Measurements from ENCODE around the gene TTC23L.
"Not testable (repeated sequence)": the region's sequence is repeated elsewhere in the genome, so short reads cannot be mapped to it uniquely, and the experiment has no call there.

TTC23L gene, protein sequence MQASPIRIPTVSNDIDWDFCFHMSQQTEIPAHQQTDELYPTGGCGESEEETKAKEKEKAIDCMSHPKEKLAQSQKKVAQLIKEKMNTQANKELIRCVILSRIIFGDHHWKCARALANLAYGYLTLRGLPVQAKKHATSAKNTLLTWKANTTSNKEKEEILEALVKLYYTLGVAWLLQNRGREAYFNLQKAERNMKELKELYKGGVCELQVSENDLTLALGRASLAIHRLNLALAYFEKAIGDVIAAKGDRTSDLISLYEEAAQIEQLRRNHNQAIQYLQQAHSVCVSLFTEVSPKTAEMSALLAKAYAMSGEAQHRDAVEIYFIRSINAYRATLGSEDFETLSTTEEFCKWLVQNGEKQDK

GRCh38 chr5:34838785-34839714 lies at the start of gene TTC23L:
Gene TTC23L, plus strand, starts transcription at chr5:34839164. Its CDS starts 1,508 bp downstream, at chr5:34840672.
- peak; percentile 91 for DNase-seq

DNA sequence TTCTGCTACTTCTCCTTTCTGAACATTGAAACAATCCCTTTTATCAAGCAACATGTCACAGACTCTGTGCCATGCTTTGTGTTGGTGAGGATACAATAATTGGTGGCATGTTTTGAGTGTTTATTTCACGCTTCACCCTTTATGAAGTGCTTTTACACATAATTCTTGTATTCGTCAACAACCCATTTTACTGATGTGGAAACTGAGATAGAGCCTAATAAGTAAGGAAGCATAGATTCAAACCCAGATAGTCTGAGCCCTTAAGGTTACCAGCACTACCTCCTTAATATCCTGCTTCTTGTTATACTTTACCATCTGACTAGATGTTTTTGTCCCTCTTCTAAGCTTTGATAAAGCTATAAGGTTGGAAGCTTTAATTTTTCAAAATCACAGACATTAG lies 49.3 kb upstream of the TTC23L start:
- no peak for DNase-seq

DNA sequence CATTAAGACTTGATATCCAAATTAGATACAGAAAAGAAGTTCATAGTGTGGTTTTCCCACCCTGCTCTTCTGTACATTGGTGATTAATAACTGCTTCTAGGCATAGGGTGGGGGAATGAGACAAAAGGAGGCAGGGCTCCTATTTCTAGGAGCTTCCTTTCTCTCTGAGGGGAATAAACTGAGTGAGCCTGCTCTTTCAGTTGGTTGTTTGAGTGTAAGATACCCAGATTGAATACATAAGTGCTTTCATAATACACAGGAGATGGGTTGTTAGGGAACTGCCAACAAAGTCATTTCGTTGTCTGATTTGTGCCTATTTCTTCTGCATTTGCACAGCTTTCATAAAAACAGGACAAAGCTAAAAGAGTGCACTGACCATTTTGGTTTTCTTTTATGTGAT lies 48.9 kb upstream of the TTC23L start:
- DNase-seq, result no peak

DNA sequence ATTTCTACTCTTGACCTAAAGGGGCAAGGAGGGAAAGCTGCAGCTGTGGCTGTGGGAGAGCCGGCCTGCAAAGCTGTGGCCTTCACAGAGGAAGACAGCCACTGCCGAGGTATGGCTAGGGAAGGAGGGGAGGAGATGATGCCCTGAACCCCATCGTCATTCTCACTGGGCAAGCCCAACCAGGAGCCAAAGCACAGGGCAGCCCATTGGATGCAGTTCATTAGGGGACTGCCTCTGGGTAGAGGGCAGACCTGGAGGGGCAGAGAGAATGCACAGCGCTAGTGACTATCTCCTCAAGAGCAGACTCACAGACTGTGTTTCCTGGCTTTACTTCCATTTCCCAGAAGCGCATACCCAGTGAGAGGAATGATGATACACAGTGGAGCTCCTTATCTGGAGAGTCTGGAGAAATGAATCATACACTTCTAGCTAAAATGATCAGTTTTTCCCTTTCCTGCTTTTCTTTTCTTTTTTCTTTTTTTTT lies 47.2 kb upstream of the TTC23L start:
- no peak for DNase-seq

- DNase-seq, result no peak
Measured at GRCh38 chr5:34802834-34803563, 36.0 kb upstream of the TTC23L start.

DNA sequence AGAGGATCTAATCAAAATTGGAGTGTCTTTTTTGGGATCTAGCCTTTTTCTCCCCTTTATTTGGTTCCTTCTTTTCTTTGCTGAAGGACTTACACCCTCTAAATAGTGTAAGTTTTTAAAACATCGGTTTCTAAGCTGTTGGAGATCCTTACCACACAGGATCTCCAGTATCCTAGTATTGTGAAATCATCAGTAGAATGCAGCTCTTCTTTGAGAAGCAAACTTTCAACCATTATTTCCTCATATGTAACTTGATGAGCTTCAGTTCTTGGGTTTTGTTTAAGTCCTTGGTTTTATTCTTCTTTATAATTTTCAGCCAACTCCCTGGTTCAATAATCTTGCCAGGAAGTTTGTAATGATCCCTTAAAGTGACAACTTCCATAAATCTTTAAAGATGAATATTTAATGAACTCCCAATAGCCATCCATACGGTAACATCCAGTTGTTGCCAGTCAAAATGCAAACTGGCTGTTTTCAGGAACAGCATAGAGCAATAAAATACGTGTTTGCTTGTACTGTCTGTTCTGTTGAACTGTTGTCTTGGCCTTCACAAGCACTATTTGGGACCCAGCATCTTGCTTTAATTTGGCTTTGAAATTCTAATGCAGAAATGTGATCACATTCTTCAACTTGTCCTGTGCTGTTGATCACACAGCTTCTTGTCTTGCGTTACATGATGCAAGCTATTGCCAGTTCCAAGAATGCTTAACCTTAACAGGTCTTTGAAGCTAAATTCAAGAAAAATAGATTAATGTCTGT lies 34.8 kb upstream of the TTC23L start:
- no peak for DNase-seq

GRCh38 chr5:34804913-34805312 lies 34.1 kb upstream of the TTC23L start:
- DNase-seq, result no peak

- DNase-seq, result no peak
Measured at GRCh38 chr5:34806532-34806931, 32.4 kb upstream of the TTC23L start.

DNA sequence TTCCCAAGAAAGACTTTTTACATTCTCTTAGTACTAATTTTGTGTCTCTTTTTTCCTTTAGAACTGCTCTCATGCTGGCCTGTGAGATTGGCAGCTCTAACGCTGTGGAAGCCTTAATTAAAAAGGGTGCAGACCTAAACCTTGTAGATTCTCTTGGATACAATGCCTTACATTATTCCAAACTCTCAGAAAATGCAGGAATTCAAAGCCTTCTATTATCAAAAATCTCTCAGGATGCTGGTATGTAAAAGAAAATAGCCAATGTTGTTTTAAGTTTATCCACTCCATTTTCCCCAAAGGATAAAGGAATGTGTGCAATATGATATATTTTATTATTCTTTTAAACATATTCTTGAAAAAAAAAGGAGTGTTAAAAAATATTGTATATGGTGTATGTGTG lies 27.3 kb upstream of the TTC23L start:
- no peak for DNase-seq

DNA sequence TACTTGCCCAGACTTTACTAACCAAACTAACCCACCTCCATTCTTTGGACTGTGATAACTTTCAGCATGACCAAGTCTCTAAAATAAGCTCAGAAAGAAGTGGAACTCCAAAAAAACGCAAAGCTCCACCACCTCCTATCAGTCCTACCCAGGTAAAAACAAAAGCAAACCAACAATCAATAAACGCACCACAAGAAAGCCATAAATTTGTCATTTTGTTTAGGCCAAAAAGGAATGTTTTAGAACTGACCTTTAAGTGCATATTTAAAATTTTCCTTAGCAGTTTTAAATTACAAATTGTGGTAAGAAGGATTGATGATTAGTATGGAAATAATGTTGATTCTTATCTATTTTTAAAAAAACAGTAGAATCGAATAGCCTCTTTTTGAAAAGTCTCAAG lies 25.5 kb upstream of the TTC23L start:
- DNase-seq, result no peak

DNA sequence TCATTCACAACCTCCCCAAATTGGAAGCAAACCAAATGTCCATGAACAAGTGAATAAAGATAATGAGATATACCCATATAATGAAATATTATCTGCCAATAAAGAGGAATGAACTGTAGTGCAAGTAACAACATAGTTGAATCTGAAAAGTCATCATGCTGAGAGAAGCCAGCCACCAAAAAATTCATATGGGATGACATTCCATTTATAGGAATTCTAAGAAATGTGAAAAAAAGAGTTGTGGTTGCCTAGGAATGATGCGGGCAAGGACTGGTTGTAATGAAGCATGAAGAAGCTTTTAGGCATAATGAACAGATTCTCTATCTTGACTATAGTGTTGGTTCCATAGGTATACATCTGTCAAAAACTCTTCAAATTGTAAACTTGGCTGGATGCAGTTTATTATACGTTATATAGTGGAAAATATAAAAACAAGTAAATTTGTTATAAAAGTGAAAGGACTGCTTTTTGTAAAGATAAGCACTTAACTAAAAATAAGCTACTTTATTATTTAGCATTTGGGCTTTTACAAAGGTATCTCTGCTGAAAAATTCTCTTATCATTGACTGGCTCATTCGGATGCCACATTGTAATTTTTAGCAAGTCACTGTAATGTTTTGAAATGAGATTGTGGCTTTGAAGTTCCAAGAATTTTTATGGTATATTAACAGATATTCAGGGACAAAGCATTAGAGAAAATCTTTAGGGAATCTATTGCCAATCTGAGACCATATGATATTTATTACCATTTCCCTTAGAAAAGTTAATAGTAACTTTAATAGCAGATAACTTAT lies 21.2 kb upstream of the TTC23L start:
- no peak for DNase-seq

DNA sequence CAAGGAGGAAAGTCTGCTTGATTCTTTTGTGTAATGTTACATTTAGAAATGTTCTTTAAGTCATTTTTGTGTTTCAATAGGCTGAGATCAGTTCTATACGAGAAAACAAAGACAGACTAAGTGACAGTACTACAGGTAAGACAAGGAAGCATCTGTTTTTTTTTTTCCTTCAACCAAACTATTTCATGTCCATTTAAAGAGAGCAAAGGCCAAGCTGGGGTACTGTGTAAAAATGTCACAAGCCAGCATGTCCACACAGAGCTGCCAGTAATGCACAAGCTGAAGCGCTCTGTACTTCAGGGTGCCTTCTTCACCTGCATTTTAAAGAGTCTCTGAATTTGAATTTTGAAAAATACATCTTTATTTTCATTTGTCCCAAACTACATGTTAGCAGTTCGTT lies 20.2 kb upstream of the TTC23L start:
- DNase-seq, result no peak

DNA sequence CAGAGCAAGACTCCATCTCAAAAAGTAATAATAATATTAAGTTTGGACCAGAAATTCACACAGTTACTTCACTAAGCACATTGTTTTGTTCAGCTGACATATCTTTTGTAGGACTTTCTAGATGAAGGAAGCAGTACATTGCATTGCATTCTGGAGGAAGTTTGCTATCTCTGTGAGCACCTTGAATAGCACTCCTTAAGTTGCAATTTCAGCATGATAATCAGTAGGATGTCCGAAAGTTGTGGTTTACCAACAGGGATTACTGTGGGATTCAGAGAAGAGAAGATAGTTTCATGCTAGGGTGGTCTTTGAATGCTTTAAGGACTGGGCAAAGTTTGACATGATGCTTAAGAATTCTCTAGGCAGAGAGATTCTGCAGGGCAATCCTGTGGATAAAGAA lies 18.4 kb upstream of the TTC23L start:
- DNase-seq, result no peak

DNA sequence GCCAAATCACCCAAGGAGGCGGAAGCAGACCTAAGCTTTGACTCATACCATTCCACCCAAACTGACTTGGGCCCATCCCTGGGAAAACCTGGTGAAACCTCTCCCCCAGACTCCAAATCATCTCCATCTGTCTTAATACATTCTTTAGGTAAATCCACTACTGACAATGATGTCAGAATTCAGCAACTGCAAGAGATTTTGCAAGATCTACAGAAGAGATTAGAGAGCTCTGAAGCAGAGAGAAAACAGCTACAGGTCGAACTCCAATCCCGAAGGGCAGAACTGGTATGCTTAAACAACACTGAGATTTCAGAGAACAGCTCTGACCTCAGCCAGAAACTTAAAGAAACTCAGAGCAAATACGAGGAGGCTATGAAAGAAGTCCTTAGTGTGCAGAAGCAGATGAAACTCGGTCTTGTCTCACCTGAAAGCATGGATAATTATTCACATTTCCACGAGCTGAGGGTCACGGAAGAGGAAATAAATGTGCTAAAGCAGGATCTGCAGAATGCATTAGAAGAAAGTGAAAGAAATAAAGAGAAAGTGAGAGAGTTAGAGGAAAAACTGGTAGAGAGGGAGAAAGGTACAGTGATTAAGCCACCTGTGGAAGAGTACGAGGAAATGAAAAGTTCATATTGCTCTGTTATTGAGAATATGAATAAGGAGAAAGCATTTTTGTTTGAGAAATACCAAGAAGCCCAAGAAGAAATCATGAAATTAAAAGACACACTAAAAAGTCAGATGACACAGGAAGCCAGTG lies 15.8 kb upstream of the TTC23L start:
- DNase-seq, result no peak

GRCh38 chr5:34826347-34826746 lies 12.6 kb upstream of the TTC23L start:
- no peak for DNase-seq

- no peak for DNase-seq
Measured at GRCh38 chr5:34827588-34828506, 11.1 kb upstream of the TTC23L start.

DNA sequence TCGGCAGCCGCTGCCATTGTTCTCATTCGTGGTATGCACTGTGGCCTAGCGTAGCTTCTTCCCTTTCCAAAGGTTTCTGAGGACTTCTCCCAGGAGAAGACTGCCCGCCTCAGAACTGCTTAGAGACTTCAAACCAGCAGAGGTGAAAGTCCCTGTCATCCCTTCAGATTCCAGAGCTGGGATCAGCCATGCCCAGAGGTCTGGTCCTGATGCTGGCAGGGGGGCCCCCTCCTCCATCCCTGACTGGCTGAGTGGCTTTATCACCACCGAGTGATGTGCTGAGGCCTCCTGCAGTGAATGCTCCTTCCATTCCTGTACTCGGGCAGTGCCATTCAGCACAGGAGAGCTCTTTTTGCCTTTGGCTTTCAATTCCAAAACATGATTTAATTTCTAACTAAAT lies 8.1 kb upstream of the TTC23L start:
- DNase-seq, result not testable (repeated sequence)

DNA sequence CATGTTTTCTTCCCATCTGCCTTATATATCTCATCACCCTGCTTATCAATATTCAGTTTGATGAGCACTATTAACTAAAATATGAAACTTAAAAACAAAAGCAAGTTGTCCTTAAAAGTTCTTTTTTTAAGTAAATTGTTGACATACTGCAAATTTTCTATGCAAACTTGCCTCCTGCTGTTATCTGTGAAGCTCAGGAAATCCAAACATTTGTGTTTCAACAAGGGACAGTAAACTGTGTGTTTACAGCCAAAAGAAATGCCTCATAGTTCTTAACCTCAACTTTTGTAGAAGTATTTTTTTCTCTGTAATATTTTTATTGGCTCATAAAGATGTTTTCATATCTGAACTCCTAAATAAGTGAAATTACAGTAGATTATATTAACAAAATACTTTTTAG lies 7.7 kb upstream of the TTC23L start:
- DNase-seq, result no peak

DNA sequence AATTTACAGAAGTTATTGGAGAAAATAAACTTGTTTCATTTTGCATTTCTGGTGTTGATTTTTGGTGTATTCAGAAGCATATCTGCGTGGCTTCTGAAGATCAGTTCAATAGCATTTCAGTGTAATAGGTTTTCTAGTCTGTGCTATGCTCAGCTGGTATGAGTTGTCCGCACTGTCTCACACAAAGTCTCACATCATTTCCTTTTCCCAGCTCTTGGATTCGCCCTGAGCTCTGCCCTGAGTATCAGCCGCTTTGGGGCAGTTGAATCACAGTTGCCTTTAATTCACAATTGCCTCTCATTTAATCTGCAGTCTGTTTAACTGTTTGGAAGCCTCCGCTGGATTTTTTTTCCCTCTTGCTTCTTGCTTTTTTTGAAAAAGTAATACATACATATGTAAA lies 6.4 kb upstream of the TTC23L start:
- no peak for DNase-seq

DNA sequence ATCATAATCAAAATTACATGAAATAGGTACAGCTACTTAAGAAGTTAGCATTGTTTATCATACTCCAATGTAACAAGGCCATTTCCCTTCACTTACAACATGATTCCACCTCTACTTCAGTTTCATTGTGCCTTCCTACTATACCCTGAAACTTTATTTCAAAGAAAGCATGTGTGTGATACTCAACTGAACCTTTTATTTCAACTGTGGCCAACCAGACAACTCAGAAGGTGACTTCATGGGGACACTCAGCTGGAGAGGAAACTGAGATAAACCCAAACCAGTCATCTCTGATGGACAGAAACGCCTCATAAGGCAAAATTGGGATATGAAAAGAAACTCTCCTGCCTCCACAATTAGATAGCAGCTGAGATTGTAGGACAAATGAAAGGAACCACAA lies 5.9 kb upstream of the TTC23L start:
- DNase-seq, result no peak
